T-helper 22 cell (primary cell): Measurements from ENCODE around the gene MAP2K3.

ENCODE experiments used
- DNase-seq: peaks from one replicate; pipeline ENCODE4 v3.0.0-alpha.2; 2020; ENCODE audit warnings: low read depth

Gene MAP2K3

DNA sequence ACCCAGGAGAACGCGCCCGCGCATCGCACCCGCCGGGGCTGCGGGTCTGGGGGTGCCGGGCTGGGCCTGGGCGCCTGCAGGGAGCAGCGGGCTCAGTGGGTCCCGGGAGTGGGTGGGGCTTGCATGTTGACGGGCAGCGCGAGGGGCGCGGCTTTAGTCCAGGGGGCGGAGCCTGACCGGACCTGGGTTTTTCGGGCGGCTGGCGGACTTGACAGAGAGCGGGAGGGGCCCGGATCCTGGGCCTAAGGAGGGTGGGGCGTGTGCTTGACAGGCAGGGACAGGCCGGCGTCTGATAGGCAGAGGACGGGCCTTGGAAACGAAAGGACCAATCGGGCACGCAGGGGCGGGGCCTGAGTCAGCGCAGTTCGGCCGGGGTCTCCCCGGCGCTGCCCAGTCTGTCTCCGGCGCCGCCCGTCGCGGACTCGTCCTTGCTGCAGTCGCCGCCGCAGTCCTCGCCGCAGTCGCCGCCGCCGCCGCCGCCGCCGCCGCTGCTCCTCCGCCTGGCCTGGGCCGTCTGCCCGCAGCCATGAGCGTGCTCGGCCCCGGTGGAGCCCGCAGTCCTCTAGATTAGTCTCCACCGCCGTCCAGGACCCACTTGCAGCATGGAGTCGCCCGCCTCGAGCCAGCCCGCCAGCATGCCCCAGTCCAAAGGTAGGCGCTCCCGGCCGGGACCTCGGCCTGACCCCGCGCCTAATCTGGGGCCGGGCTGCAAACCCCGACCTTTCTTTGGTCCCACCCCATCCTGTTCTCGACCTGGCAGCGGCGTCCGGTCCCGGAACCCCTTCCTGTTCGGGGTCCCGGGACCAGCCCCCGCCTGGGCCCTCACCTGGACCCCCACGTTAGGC, at the start of gene MAP2K3:
Gene MAP2K3 (plus strand): TSS at position 393 of the 845 bp plus-strand sequence. CDS start 210 bp downstream, at position 603.
- peak; percentile 93 for DNase-seq

DNA sequence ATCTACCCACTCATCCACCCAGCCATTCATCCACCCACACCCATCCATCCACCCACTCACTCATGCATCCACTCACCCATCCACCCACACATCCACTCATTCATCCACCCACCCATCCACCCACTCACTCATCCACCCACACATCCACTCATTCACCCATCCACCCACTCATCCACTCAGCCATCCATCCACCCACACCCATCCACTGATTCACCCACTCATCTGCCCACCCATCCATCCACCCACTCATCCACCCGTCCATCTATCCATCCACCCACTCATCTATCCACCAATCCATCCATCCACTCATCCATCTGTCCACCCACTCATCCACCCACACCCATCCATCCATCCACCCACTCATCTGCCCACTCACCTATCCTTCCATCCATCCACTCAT, 48.6 kb upstream of the MAP2K3 start:
- no peak for DNase-seq

DNA sequence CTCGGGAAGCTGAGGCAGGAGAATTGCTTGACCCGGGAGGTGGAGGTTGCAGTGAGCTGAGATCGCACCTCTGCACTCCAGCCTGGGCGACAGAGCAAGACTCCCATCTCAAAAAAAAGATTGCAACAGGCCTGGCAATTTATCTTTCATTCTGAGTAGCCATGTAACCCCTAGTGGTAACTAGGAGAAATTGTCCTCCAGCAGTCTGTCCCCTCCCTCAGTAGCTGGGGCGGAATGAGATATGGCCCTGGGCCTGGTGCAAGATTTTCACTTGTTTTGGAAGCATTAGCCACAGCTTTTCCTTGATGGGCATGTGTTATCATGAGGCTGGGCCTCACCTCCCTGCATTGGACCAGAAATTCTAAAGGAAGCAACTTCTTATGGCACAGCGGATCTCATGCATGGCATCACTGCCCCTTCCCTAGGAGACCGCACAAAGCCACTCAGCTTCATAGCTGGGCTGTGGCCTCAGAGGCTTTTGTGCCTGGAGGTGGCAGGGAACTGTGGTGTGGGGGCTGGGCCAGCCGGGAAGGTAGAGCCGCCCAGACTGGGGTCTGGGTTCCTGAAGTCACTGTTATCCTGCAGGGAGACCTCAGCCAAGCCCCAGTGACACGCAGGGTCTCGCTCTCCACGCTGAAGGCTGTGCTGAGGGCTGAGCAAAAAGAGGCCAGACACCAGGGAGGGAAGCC, 44.7 kb upstream of the MAP2K3 start:
- no peak for DNase-seq

DNA sequence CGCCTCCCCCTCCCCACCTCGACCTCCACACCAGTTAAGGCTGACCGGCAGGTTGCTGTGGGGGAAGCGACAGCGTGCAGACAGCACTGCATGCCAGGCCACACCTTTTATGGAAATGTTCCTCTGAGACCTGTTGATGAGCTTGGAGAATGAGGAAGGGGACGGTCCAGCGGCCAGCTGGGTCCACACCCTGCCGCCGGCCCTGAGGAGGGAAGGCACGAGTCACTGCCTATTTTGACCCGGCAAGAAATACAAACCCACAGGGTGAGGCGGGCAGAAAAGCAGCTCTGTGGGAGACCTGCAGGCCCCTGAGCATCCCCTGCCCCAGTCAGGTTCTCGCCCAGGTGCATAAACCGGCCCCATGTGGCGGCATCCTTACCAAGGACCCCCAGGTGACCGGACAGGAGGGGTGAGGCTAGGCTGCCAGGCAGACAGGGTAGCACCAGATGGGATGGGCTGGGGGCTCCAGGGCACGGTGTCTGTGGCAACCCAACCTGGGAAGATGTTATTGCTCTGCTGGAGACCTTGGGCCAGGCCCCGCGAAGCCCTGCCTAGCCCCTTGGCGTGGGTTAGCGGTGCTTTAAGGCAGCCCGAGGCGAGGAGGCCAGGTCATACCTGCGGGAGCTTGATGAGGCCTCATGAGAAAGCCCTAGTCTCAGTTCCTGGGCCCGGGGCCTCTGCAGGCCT, 44.0 kb upstream of the MAP2K3 start:
- DNase-seq: no peak

DNA sequence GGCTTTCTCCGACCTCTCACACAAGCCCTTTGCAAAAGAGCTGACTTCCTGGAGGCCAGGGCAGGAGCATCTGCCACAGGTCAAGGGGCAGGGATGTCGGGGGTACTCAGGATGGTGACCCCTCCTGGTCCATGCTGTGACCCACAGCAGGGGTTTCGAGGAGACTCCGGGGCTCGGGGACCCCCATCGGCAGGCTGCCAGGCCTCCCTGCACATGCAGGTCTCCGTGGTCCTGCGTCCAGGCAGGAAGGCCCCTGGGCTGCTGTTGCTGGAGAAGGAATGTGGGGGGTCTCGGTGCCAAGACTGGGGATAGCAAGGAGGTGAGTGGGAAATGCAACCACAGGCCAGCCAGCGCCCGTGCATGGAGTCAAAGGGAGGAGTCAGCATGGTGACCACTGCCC, 42.9 kb upstream of the MAP2K3 start:
- DNase-seq: no peak

DNA sequence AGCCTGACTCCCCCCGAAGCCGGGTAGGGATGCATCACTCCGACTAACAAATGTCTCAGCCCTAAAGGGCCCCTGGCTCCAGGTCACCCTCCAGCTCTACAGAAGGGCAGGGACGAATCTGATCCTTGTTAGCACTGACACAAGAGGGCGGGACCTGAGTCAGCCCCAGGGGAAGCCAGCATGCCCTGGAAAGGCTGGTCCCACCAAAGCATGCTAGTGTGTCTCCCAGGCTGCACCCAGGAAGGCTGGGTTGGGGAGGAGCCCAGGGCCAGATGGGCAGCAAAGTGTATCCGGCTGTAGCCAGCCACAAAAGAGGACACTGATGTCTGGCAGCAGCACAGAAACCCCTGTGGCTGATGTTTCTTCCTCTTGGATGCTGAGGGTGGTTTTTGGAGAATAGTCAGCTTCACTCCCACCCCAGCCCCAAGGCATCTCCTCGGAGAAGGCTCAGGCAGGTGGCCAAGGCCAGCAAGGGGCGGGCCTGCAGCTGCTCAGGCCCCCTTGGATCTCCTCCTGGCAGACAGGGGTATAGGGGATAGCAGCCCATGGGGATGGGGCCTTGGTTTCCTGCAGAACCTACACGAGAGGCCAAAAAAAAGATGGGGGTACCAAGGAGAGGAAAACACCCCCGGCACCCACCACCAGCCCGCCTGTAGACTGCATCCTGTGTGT, 42.3 kb upstream of the MAP2K3 start:
- DNase-seq: no peak

DNA sequence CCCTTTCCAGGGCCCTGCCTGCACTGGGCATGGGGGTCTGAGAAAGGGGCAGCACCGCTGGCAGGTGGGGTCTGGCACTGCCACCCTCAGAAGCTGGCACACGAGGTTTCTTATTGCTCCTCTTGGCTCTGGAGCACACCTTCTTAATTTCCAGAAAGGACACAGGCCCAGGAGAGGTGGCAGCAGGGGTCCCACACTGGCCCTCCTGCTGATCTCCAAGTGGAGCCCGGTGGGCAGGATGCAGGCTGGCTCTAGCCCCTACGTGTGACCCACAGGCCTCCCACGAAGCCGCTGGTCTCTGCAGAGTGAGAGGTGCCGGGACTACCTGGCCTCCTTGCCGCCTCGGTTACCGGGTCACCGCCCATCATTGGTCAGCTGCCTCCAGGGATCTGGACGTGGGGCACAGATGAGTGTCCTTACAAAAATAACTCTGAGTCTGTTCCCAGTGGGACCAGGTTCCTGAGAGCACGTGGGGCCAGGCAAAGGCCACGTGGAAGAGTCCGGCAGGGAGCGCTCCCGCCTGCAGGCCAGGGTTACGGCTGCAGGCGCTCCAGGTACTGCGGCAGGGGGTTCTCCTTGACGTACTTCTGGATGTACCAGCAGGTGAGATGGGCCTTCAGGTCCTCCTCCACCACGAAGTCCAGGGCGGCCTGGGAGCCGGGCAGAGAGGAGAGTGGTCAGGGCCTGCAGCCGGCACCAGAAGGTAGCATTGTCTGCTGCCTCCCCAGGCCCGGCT, 41.6 kb upstream of the MAP2K3 start:
- no peak for DNase-seq

DNA sequence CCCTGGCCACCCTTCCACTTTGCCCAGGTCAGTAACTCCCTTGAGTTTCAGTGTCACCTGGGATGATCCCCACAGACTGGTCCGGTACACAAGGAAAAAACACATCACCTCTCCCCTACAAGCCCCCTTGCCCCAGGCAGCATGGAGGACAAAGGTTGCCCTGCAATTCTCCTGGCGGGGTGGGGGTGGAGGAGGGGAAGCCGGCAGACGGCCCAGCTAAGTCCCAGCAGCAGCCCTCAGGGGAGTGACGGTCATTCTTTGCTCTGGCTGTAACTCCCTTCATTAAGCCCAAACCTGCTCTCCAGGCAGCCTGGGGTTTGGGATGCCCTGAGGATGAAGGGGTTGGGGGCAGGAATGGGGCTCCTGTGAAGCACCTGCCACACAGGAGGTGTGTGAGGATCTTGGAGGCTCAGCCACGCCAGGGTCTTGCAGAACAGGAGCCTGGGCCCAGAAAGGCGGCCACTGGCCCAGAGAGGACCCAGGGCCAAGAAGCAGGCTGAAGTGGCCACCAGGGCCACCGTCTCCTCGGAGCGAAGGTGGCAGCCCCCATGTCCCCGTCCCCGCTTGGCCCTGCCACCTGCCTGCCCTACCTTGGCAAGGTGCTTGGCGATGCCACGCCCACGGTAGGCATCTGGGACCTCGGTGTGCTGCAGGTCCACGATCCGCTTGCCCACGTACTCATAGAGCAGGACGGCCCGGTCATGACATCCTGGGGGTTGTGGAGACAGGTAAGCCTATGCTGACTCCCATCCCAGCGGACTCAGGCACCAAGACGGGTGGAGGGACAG, 40.8 kb upstream of the MAP2K3 start:
- no peak for DNase-seq

DNA sequence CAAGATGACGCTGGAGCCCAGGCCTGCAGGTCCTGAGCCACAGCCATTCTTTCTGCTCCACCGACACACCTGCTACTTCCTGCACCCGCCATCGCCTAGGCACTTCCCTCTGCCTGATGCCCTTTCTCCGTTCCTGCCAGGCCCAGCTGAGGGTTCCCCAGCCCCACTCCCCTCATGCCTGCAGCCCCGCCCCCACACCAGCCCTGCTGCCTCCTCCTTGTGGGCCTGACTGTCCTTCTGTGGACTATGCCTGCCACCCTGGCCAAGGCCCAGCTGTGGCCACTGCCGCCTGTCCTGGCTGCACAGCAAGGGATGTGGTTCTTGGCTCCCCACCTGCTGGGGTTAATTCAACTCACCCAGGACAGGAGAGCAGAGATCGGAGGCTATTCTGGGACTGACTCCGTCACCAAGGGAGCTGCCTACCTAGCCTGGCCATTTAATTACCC, 38.8 kb upstream of the MAP2K3 start:
- DNase-seq: no peak

DNA sequence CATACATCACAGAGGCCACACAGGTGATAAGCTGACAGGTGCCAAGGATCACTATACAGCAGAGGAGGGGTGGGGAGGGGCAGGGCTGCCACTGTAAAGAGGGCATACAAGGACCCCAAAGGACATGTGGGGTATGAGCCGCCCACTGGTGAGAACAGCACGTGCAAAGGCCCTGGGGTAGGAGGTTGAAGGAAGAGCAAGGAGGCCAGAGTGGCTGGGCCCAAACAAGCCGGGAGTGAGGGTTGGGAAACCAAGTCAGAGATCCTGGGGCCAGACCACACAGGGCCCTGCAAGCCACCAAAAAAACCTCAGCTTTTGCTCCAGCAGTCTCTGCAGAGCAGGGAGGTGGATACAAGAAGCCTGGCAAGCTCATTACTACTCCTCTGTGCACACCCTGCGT, 37.8 kb upstream of the MAP2K3 start:
- DNase-seq: no peak

DNA sequence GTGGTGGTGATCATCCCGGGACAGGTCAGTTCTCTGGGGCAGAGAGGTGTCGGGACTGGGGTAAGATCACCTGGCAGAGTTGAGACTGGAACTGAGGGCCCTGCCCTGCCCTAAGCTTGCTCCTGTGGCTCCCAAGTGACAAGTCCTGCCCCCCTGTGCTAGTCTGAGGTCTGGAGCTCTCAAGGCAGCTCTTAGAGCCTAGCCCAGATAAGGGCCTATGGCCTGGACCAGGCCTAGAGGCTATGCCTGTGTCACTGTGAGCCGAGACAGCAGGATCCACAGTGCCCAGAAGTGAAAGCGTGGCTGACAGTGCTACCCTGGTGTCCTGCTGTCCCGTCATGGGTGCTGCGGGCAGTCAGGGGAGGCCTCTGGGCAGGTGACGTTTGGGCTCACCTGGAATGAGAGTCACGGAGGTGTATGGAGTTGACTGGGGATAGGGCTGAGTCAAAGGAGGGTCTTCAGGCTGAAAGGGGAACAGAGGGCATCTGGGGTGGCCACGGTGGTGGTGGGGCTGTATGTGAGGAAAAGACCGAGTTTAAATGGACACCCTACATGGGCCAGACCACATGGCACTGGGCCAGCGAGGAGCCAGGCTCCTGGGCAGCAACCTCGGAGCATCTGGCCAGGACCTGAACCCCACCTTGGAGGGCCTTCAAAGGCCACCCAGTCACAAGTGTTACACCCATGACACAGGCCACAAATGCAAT, 36.8 kb upstream of the MAP2K3 start:
- no peak for DNase-seq

DNA sequence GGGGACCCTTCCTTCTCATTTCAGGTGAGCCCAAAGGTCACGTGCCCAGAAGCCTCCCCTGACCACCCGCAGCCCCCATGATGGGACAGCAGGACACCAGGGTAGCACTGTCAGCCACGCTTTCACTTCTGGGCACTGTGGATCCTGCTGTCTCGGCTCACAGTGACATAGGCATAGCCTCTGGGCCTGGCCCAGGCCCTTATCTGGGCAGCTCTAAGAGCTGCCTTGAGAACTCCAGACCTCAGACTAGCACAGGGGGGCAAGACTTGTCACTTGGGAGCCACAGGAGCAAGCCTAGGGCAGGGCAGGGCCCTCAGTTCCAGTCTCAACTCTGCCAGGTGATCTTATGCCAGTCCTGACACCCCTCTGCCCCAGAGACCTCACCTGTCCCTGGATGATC, 36.0 kb upstream of the MAP2K3 start:
- no peak for DNase-seq

DNA sequence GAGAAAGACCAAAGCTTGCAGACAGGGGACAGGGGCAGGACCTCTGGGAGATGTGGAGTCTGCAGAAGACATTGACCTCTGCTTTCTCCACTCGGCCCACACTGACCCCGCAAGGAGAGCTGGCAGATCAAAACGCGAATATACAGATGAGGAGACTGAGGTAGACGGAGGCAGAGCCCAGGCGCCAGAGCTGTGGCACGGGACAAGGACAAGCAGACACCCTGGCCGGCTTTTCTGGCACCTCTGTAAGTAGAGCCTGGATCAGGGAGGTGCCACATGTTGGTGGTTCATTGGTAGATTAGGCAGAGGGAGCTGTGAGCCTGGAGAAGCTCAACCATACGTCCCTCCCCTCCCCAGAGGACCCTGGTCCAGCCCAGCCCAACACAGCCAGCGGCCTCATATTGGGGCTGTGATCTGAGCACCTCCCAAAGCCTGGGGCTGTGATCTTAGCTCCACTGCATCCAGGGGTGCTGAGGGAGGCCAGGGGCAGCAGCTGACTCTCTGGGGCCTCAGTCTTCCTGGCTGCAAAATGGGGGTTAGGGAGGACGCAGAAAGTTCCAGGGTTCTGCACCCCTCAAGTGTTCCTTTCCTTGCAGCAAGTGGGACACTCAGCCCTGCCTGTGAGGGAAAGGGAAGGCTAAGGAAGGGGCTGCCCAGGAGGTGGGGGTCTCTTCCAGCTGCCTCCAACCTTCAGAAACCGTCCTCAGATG, 35.3 kb upstream of the MAP2K3 start:
- no peak for DNase-seq

DNA sequence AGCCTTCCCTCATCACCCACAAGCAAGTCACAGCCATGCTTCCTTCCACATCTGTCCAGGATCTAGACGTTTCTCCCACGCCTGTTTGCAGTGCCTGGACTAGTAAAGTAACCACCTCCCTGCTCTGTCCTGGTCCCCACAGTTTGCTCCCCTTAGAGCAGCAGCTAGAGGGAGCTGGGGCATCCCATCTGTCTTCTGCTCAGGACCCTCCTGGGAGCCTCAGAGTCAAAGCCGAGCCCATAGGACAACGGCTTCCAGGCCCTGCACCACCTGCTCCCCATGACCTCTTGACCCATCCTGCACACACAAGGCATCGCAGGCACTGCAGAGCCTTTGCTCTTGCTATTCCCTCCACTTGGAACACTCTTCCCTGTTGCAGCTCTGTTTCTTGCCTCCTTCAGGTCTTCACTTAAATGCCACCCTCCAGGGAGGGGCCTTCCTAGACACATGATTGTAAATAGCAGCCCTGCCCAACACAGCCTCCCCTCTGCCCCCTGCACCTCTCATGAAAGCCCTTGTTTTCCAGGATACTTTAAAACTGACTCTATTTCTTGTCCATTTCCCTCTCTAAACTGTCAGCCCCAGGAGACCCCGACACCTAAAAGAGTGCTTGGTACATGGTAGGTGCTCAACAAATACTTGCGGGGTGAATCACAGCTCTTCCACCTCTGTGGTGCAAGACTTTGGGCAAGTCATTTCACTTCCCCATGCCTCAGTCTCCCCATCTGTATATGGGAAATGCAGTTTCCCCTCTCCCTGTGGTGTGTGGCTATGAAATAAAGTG, 34.4 kb upstream of the MAP2K3 start:
- no peak for DNase-seq

DNA sequence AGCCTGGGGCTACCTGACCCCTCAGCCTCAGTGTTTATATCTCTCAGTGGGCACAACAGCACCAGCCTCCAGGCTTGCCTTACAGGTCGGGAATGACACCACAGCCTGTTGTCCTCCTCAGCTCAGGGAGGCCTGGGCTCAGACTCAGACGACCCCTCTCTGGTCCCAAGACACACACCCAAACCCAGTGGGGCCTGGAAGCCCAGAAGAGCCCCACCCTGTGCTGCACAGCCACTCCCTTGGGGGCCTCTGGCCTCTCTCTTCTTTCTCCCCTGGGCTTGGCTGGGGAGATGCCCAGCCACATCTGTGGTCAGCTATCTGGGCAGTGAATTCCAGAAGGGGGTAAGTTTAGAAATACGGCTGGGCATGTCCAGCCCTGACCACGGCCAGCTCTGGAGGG, 33.7 kb upstream of the MAP2K3 start:
- no peak for DNase-seq

DNA sequence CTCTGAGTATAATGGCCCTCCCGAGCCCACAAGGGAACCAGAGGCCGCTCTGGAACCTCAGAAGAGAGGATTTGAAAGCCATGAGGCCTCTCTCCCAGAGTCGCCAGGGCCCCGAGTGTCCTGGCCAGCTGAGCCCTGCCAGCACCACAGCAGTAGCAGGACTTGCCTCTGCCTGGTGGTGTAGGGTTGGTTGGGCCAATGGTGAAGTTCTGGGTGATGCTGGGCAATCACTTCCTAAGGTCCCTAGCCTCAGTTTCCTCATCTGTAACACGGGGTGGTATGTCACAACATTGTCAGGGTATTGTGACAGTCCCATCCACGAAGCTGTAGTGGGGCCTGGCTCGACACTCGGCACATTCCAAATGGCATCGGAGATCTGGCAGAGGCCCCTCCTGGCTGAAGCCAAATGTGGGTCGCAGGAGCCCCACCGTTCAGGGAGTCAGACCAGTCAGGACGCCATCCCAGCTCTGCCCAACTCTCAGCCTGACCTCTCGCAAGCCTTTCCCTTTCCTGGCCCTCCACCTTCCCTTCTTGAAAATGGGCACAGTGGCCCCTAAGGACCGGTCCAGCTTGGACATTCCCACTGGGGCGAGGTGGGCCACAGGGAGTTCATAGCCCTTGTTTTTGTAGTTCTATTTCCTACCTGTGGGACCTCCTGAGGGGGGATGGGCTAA, 33.0 kb upstream of the MAP2K3 start:
- DNase-seq: no peak

DNA sequence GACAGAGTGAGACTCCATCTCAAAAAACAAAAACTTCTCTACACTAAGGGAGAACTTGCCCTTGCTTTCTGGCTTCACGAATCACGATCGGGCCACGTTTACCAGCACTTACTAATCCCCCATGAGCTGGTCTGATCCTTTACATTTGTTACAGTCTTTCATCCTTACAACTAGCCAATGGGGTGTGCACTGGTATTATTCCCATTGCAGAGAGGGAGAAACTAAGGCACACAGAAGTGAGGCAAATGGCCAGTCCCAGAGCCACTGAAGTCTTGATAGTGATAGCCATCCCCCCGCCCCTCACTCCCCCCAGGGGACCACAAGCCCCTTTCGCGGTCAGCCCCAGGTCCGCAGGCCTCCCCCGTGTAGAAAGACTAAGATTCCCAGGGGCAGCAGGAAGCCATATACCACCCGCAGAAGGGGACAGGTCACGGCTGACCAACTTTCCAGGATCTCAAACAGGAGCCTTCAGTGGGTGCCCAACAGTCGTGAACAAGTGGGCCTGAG, 32.2 kb upstream of the MAP2K3 start:
- DNase-seq: no peak
